ENCODE measurements around the gene IL5RA. TPM values are rescaled to one million over a fixed set of nuclear protein-coding genes. Genes with fewer than 3 reads are reported as not detected.

The IL5RA gene
- total and polyA plus RNA-seq, 8 donors = under 0.01 to 0.92 (median 0.29) TPM; not detected in 3

DNA sequence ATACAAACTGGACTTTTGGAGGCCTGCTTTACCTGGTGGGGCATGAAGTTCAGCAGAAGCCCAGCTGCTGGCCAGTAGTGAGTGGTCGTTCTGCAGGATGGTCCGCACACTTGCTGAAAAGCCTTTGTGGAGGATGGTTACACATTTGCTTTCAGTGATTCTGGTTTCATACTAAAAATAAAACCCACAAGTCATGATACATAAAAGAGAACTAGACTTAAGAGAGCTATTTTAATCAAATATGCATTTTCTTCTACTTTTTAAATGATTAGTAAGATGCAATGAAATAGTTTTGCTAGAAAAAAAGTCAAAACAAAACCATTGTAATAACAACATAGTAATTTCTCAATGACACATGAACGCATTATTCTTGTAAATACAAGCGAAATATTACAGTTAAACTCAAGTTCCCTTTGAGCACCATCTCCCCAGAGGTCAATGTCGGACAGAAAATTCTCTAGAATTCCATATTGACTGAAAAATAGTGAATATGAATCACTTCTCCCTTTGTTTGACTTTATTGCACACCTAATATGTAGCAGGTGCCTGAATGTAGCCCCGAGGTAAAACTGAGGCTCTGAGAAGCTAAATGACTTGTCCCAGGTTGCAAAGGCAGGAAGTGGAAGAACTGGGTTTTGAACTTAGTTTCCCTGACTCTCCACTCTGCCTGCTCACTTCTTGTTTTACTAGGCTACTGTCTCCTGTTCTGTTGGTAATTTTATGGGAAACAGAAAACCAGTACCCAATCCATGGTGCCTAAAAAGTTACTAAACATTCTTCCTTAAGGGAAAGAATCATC is 8.3 kb downstream of the IL5RA start:
- WGBS, 5 donors = 79 to 88% (median 82%) methylated on average over 6 of the region's 6 CpGs
- Histone ChIP-seq H3K4me3 (no peak overlapping the region), H3K9me3 (no peaks in the 10 kb centered on the region), H3K4me1 (no peaks in the 10 kb centered on the region), H3K36me3 (no peaks in the 10 kb centered on the region), H3K27ac (no peak overlapping the region), H3K27me3 (no peaks in the 10 kb centered on the region)
- TF ChIP-seq POLR2A (IDR thresholded peaks at IDR 0.05) (no peak), POLR2AphosphoS5 (IDR thresholded peaks at IDR 0.05) (no peak), EP300 (IDR thresholded peaks at IDR 0.05) (no peak), CTCF (IDR thresholded peaks at IDR 0.05) (no peak)
- DNase-seq = no peak
- intact Hi-C loops (cut with DNase I; ENCODE audit: low total_unique reads) = no loop called here

DNA sequence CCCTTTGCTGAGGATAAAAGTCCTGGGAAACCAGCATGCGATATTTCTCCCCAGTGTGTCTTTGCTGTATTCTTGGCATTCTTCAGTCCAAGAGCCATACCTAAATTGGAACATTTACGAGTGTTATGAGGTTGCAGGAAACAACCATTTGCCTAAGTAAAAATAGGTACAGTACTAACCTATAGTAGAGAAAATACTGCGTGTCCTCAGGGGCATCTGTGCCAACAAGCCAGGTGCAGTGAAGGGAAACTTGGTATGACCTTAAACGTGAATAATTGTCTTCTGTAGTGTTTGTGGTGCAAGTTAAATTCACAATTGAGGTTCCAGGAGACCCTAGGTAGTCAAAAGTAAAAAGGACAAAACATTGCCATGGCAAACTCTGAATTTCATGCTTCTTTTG is 12.2 kb downstream of the IL5RA start:
- Histone ChIP-seq H3K27ac (no peak overlapping the region), H3K4me3 (no peak overlapping the region), H3K9me3 (no peaks in the 10 kb centered on the region), H3K27me3 (no peaks in the 10 kb centered on the region), H3K36me3 (no peaks in the 10 kb centered on the region), H3K4me1 (no peaks in the 10 kb centered on the region)
- TF ChIP-seq EP300 (IDR thresholded peaks at IDR 0.05) = no peak
- TF ChIP-seq CTCF (IDR thresholded peaks at IDR 0.05) = no peak
- no peak for TF ChIP-seq POLR2A (IDR thresholded peaks at IDR 0.05)
- TF ChIP-seq POLR2AphosphoS5 (IDR thresholded peaks at IDR 0.05) = no peak
- intact Hi-C loops (cut with DNase I; ENCODE audit: low total_unique reads) = no loop called here
- 42 to 69% (median 57%) methylated on average over 4 of the region's 4 CpGs for WGBS, 5 donors
- DNase-seq = no peak

GRCh38 chr3:3089017-3089416 is 21.2 kb downstream of the IL5RA start:
- WGBS, 5 donors = 68 to 81% (median 75%) methylated on average over 4 of the region's 4 CpGs
- H3K27me3 ChIP-seq = no peaks in the 10 kb centered on the region

More at GRCh38 chr3:3089017-3089416, 21.2 kb downstream of the IL5RA start:
- Histone ChIP-seq H3K4me3 (no peak overlapping the region), H3K36me3 (no peaks in the 10 kb centered on the region), H3K4me1 (no peaks in the 10 kb centered on the region), H3K27ac (no peak overlapping the region), H3K9me3 (no peaks in the 10 kb centered on the region)
- TF ChIP-seq POLR2A (IDR thresholded peaks at IDR 0.05) (no peak), EP300 (IDR thresholded peaks at IDR 0.05) (no peak), CTCF (IDR thresholded peaks at IDR 0.05) (no peak), POLR2AphosphoS5 (IDR thresholded peaks at IDR 0.05) (no peak)
- intact Hi-C loops (cut with DNase I; ENCODE audit: low total_unique reads) = no loop called here
- no peak for DNase-seq

All from stomach (tissue), 9 donors.